ENCODE results near the gene TMEM213. TPM values are rescaled to one million over a fixed set of nuclear protein-coding genes. Genes with fewer than 3 reads are reported as not detected.

TMEM213 gene
- total RNA-seq, 1 experiment from 2014 or later: not detected

- H3K4me3 ChIP-seq (ENCODE audit: low read depth in 2 of 2, low read length in 2 of 2): no peak overlapping the region
- POLR2A ChIA-PET: no interaction called here
- no peaks in the 10 kb centered on the region for H3K36me3 ChIP-seq (ENCODE audit: control insufficient read depth, insufficient read depth, low read length)
- no TSS peak for BruUV-seq (replicated peaks)
- CTCF ChIA-PET: no interaction called here
- no peak for TF ChIP-seq REST (IDR thresholded peaks at IDR 0.05; ENCODE audit: insufficient read depth in 1 of 2, low read depth in 2 of 2, low read length in 1 of 2)
- no peak for TF ChIP-seq TCF7L2 (IDR thresholded peaks at IDR 0.05; ENCODE audit: low read depth, low read length)
- TF ChIP-seq SIN3A (IDR thresholded peaks at IDR 0.05; ENCODE audit: borderline replicate concordance, insufficient read depth, low read depth, low read length): no peak
- no peak for TF ChIP-seq POLR2AphosphoS5 (IDR thresholded peaks at IDR 0.05; ENCODE audit: low read depth, low read length)
- no peak for TF ChIP-seq CTCF (IDR thresholded peaks at IDR 0.05)
- no peak for DNase-seq (ENCODE audit: low read depth, low spot score)
- in situ Hi-C loops (cut with HindIII; ENCODE audit: low pct_unique_long_range_greater_than_20kb, low sequenced_read_pairs): no loop called here
- ATAC-seq: no peak
- H3K9me3 ChIP-seq (ENCODE audit: control insufficient read depth, insufficient read depth, low read depth, low read length): no peaks in the 10 kb centered on the region
- H3K27me3 ChIP-seq (ENCODE audit: control insufficient read depth, insufficient read depth, low read length): no peaks in the 10 kb centered on the region
- H3K27ac ChIP-seq (ENCODE audit: low read length): no peak overlapping the region
- H3K4me1 ChIP-seq (ENCODE audit: control insufficient read depth, insufficient read depth, low read length): no peaks in the 10 kb centered on the region
- intact Hi-C loops (cut with micrococcal nuclease; ENCODE audit: unreplicated experiment): no loop called here
Observed at GRCh38 chr7:138784692-138785091, 13.1 kb upstream of the TMEM213 start.

- DNase-seq (ENCODE audit: low read depth, low spot score): no peak
- no peaks in the 10 kb centered on the region for H3K4me1 ChIP-seq (ENCODE audit: control insufficient read depth, insufficient read depth, low read length)
- H3K27me3 ChIP-seq (ENCODE audit: control insufficient read depth, insufficient read depth, low read length): no peaks in the 10 kb centered on the region
- H3K36me3 ChIP-seq (ENCODE audit: control insufficient read depth, insufficient read depth, low read length): no peaks in the 10 kb centered on the region
- no TSS peak for BruUV-seq (replicated peaks)
- H3K9me3 ChIP-seq (ENCODE audit: control insufficient read depth, insufficient read depth, low read depth, low read length): no peaks in the 10 kb centered on the region
- CTCF ChIA-PET: interaction anchor here (0.7 kb wide), 1 partner anchor 24 kb away, joined by 5 read pairs; no protein-coding TSS in a partner anchor
- intact Hi-C loops (cut with micrococcal nuclease; ENCODE audit: unreplicated experiment) (no loop called here), in situ Hi-C loops (cut with HindIII; ENCODE audit: low pct_unique_long_range_greater_than_20kb, low sequenced_read_pairs) (no loop called here)
- TF ChIP-seq REST (IDR thresholded peaks at IDR 0.05; ENCODE audit: insufficient read depth in 1 of 2, low read depth in 2 of 2, low read length in 1 of 2): no peak
- no peak for TF ChIP-seq CTCF (IDR thresholded peaks at IDR 0.05)
- TF ChIP-seq POLR2AphosphoS5 (IDR thresholded peaks at IDR 0.05; ENCODE audit: low read depth, low read length): no peak
- TF ChIP-seq TCF7L2 (IDR thresholded peaks at IDR 0.05; ENCODE audit: low read depth, low read length): no peak
- no peak for TF ChIP-seq SIN3A (IDR thresholded peaks at IDR 0.05; ENCODE audit: borderline replicate concordance, insufficient read depth, low read depth, low read length)
- no peak overlapping the region for H3K27ac ChIP-seq (ENCODE audit: low read length)
- POLR2A ChIA-PET: no interaction called here
- peak; percentile 85 for ATAC-seq
- H3K4me3 ChIP-seq (ENCODE audit: low read depth in 2 of 2, low read length in 2 of 2): no peak overlapping the region
Observed at GRCh38 chr7:138785587-138786437, 12.0 kb upstream of the TMEM213 start.
